Keratinocyte (primary cell): ENCODE results near the gene POLA1. TPM values are rescaled to one million over a fixed set of nuclear protein-coding genes. Genes with fewer than 3 reads are reported as not detected.

Source experiments
- DNase-seq: peaks from one replicate; pipeline ENCODE4 v3.0.0-alpha.2; 2011; ENCODE audit warnings: low read depth, missing footprints, low spot score
- FAIRE-seq: peaks from 2 replicates; lab custom pipeline; 2011; peaks lifted over from hg19 to GRCh38; lab: Jason Lieb, UNC
- H2AFZ ChIP-seq: 2 replicates; pipeline ENCODE4 v1.6.0; 2012; ENCODE audit warnings: low read length, control low read depth, inconsistent platforms; ENCODE audit not compliant: control insufficient read depth
- H3K27ac ChIP-seq: 2 replicates; pipeline ENCODE4 v1.5.1; 2011; ENCODE audit warnings: low read length; ENCODE audit not compliant: control insufficient read depth, insufficient read depth
- H3K27me3 ChIP-seq: 3 replicates; pipeline ENCODE4 v1.6.0; 2011; ENCODE audit warnings: low read length; ENCODE audit not compliant: control insufficient read depth, insufficient read depth; ENCODE audit errors: extremely low read depth
- H3K36me3 ChIP-seq, 2 experiments: 2 replicates in 1 of 2; 3 replicates in 1 of 2; pipeline ENCODE4 v1.5.1; 2011; ENCODE audit warnings: low read length in 2 of 2, mild to moderate bottlenecking in 1 of 2; ENCODE audit not compliant: control insufficient read depth in 2 of 2, insufficient read depth in 2 of 2; ENCODE audit errors: extremely low read depth in 1 of 2
- H3K4me1 ChIP-seq: 3 replicates; pipeline ENCODE4 v1.5.1; 2011; ENCODE audit warnings: low read length; ENCODE audit not compliant: control insufficient read depth, insufficient read depth; ENCODE audit errors: extremely low read depth
- H3K4me2 ChIP-seq: 3 replicates; pipeline ENCODE4 v1.6.0; 2011; ENCODE audit warnings: low read depth, low read length; ENCODE audit not compliant: control insufficient read depth, insufficient read depth; ENCODE audit errors: extremely low read depth
- H3K4me3 ChIP-seq, 3 experiments: fragments of 200-600 bp in 1 of 3; sonication (generic) in 1 of 3; 2 replicates in 2 of 3; 3 replicates in 1 of 3; pipeline ENCODE4 v1.5.1; 2011 to 2016; ENCODE audit warnings: low read length in 3 of 3, mild to moderate bottlenecking in 3 of 3, control low read depth in 2 of 3, inconsistent platforms in 1 of 3, low read depth in 1 of 3, mixed read lengths in 1 of 3, mixed run types in 1 of 3, moderate library complexity in 1 of 3; ENCODE audit not compliant: control insufficient read depth in 2 of 3, insufficient read depth in 2 of 3; ENCODE audit errors: extremely low read depth in 1 of 3
- H3K79me2 ChIP-seq: 2 replicates; pipeline ENCODE4 v1.6.0; 2012; ENCODE audit warnings: low read length; ENCODE audit not compliant: control insufficient read depth, insufficient read depth
- H3K9ac ChIP-seq: 3 replicates; pipeline ENCODE4 v1.6.0; 2011; ENCODE audit warnings: low read length; ENCODE audit not compliant: control insufficient read depth, insufficient read depth; ENCODE audit errors: extremely low read depth
- H3K9me1 ChIP-seq: 3 replicates; pipeline ENCODE4 v1.6.0; 2011; ENCODE audit warnings: low read length; ENCODE audit not compliant: control insufficient read depth, insufficient read depth; ENCODE audit errors: extremely low read depth
- H3K9me3 ChIP-seq: 2 replicates; pipeline ENCODE4 v1.5.1; 2012; ENCODE audit warnings: low read depth, low read length; ENCODE audit not compliant: control insufficient read depth
- H4K20me1 ChIP-seq: 3 replicates; pipeline ENCODE4 v1.6.0; 2011; ENCODE audit warnings: low read length; ENCODE audit not compliant: control insufficient read depth, insufficient read depth; ENCODE audit errors: extremely low read depth
- CTCF ChIP-seq, 3 experiments: IDR thresholded peaks in 1 of 3; conservative IDR thresholded peaks in 1 of 3; optimal IDR thresholded peaks in 1 of 3; 2 replicates in 2 of 3; 3 replicates in 1 of 3; pipeline versions ENCODE3 to v1.5.1; 2011; ENCODE audit warnings: low read length in 3 of 3, mild to moderate bottlenecking in 3 of 3, moderate library complexity in 2 of 3, control low read depth in 1 of 3, inconsistent platforms in 1 of 3; ENCODE audit not compliant: insufficient read depth in 2 of 3; ENCODE audit errors: extremely low read depth in 1 of 3
- EZH2 ChIP-seq: IDR thresholded peaks from one replicate; pipeline ENCODE4 v1.6.1; 2012; ENCODE audit warnings: inconsistent platforms, mild to moderate bottlenecking, low read length, moderate library complexity
- dilution Hi-C: fragments of 300-500 bp; cut with MboI; formaldehyde crosslinking; loops from one replicate; pipeline ENCODE4 v1.7.0; 2020; ENCODE audit warnings: low sequenced_read_pairs; ENCODE audit not compliant: extremely low pct_ligation_motif_present
- polyA plus RNA-seq, 5 experiments: library from polyadenylated mRNA; depleted of rRNA in 3 of 5; stranded (reverse) in 3 of 5; stranded (forward) in 1 of 5; unstranded in 1 of 5; fragments of >200 nt; gene quantifications; 1 replicate in 1 of 5; 2 replicates in 3 of 5; 3 replicates in 1 of 5; pipeline versions ENCODE4 v1.2.1 to v1.2.3, GENCODE V29; 2011 to 2012; ENCODE audit warnings: missing spikeins in 2 of 5, low read depth in 1 of 5, low replicate concordance in 1 of 5

Gene POLA1
- polyA plus RNA-seq, 1 donor (not counting 4 experiments of a cell fraction or from before 2014, with no cell fraction given) = 3.9 TPM

- Histone ChIP-seq H3K4me1 (no peaks in the 10 kb centered on the region), H3K36me3 (no peaks in the 10 kb centered on the region), H3K27ac (no peak overlapping the region), H3K9me1 (no peaks in the 10 kb centered on the region), H3K79me2 (no peaks in the 10 kb centered on the region), H3K4me3 (no peak overlapping the region), H3K9me3 (no peaks in the 10 kb centered on the region), H4K20me1 (no peaks in the 10 kb centered on the region), H2AFZ (no peak overlapping the region), H3K27me3 (no peaks in the 10 kb centered on the region), H3K9ac (no peak overlapping the region), H3K4me2 (no peak overlapping the region)
- TF ChIP-seq EZH2 (no peak), CTCF (optimal IDR thresholded peaks at IDR 0.05 in 1 of 3, IDR thresholded peaks at IDR 0.05 in 1 of 3, conservative IDR thresholded peaks at IDR 0.05 in 1 of 3; ENCODE audit: extremely low read depth in 1 of 3, insufficient read depth in 2 of 3, low read length in 3 of 3) (no peak)
- dilution Hi-C loops = no loop called here
- DNase-seq (no peak), FAIRE-seq (no peak)
These were observed 32.4 kb upstream of the POLA1 start for GRCh38 chrX:24661292-24661691.

- H3K9me3 ChIP-seq = no peaks in the 10 kb centered on the region
- H4K20me1 ChIP-seq = no peaks in the 10 kb centered on the region
- TF ChIP-seq EZH2 = no peak
- no peak for TF ChIP-seq CTCF (optimal IDR thresholded peaks at IDR 0.05 in 1 of 3, IDR thresholded peaks at IDR 0.05 in 1 of 3, conservative IDR thresholded peaks at IDR 0.05 in 1 of 3; ENCODE audit: extremely low read depth in 1 of 3, insufficient read depth in 2 of 3, low read length in 3 of 3)
- no peaks in the 10 kb centered on the region for H3K9me1 ChIP-seq
- no peak overlapping the region for H2AFZ ChIP-seq
- H3K4me1 ChIP-seq = no peaks in the 10 kb centered on the region
- H3K79me2 ChIP-seq = no peaks in the 10 kb centered on the region
- H3K36me3 ChIP-seq = no peaks in the 10 kb centered on the region
- no peaks in the 10 kb centered on the region for H3K27me3 ChIP-seq
- H3K4me3 ChIP-seq = no peak overlapping the region
- no peak for DNase-seq
- dilution Hi-C loops = no loop called here
- no peak overlapping the region for H3K9ac ChIP-seq
- no peak overlapping the region for H3K4me2 ChIP-seq
- FAIRE-seq = no peak
- H3K27ac ChIP-seq = no peak overlapping the region
These were observed 31.4 kb upstream of the POLA1 start for GRCh38 chrX:24662352-24662751.
